GM12878 (cell line): ENCODE measurements around the gene SUPT3H. TPM values are rescaled to one million over a fixed set of nuclear protein-coding genes. Genes with fewer than 3 reads are reported as not detected.
A peak's percentile ranks its signal among the peaks of the same experiment; 100 is the strongest.

ENCODE experiments used
- BACH1 ChIP-seq: fragments of 450-650 bp; IDR thresholded peaks from 2 replicates; pipeline ENCODE4 v1.6.1; 2017; ENCODE audit warnings: mild to moderate bottlenecking, borderline replicate concordance
- BRCA1 ChIP-seq: IDR thresholded peaks from 2 replicates; pipeline ENCODE4 v1.6.1; 2011; ENCODE audit warnings: low read depth, low read length, improper control_type of control experiment
- CBFB ChIP-seq: IDR thresholded peaks from 2 replicates; pipeline ENCODE4 v1.6.1; 2016; ENCODE audit warnings: antibody characterized with exemption, low read depth
- CEBPB ChIP-seq, 2 experiments: fragments of 150-350 bp in 1 of 2; IDR thresholded peaks; 2 replicates each; pipeline ENCODE4 v1.6.1; 2012 to 2014; ENCODE audit warnings: low read depth in 2 of 2, low read length in 2 of 2, borderline replicate concordance in 1 of 2, inconsistent platforms in 1 of 2
- EZH2 ChIP-seq: IDR thresholded peaks from 2 replicates; pipeline ENCODE4 v1.6.1; 2012; ENCODE audit warnings: low read depth, mild to moderate bottlenecking, control low read depth, inconsistent platforms, low read length, borderline replicate concordance; ENCODE audit not compliant: control insufficient read depth
- FOS ChIP-seq: IDR thresholded peaks from 3 replicates; pipeline ENCODE4 v1.6.1; 2011; ENCODE audit warnings: borderline replicate concordance; ENCODE audit not compliant: insufficient read length; ENCODE audit errors: extremely low read depth
- FOXK2 ChIP-seq: fragments of 450-650 bp; IDR thresholded peaks from 2 replicates; pipeline ENCODE4 v1.6.1; 2017; ENCODE audit warnings: mild to moderate bottlenecking, moderate library complexity
- NR2F1 ChIP-seq: fragments of 450-650 bp; conservative IDR thresholded peaks from 2 replicates; pipeline ENCODE4 v1.6.1; 2017; ENCODE audit warnings: mild to moderate bottlenecking
- NRF1 ChIP-seq: conservative IDR thresholded peaks from 2 replicates; pipeline ENCODE4 v1.6.1; 2011; ENCODE audit warnings: mild to moderate bottlenecking, low read depth, low read length, improper control_type of control experiment
- PAX8 ChIP-seq: fragments of 450-650 bp; IDR thresholded peaks from 2 replicates; pipeline ENCODE4 v1.6.1; 2017; ENCODE audit warnings: mild to moderate bottlenecking, moderate library complexity
- PML ChIP-seq: IDR thresholded peaks from 2 replicates; pipeline ENCODE4 v1.6.1; 2012; ENCODE audit warnings: low read length, inconsistent platforms
- POU2F2 ChIP-seq: IDR thresholded peaks from 3 replicates; pipeline ENCODE4 v1.6.1; 2011; ENCODE audit warnings: low read depth, mild to moderate bottlenecking, low read length, borderline replicate concordance
- RCOR1 ChIP-seq: conservative IDR thresholded peaks from 2 replicates; pipeline ENCODE4 v1.6.1; 2012; ENCODE audit warnings: low read depth, low read length, improper control_type of control experiment
- RELA ChIP-seq: fragments of 450-650 bp; IDR thresholded peaks from 2 replicates; pipeline ENCODE4 v1.8.0; 2014; ENCODE audit warnings: borderline replicate concordance; ENCODE audit not compliant: partially characterized antibody
- RFX5 ChIP-seq: IDR thresholded peaks from 2 replicates; pipeline ENCODE4 v1.6.1; 2011; ENCODE audit warnings: low read depth, low read length, improper control_type of control experiment
- SRF ChIP-seq, 2 experiments: IDR thresholded peaks; 2 replicates each; pipeline ENCODE4 v1.6.1; 2011; ENCODE audit warnings: low read depth in 2 of 2, low read length in 2 of 2, mild to moderate bottlenecking in 1 of 2, moderate library complexity in 1 of 2
- TBL1XR1 ChIP-seq: IDR thresholded peaks from 2 replicates; pipeline ENCODE4 v1.6.1; 2012; ENCODE audit warnings: low read depth, low read length, improper control_type of control experiment
- TCF3 ChIP-seq: IDR thresholded peaks from 2 replicates; pipeline ENCODE4 v1.6.1; 2012; ENCODE audit warnings: low read depth, mild to moderate bottlenecking, low read length, borderline replicate concordance; ENCODE audit not compliant: insufficient read depth
- ZSCAN29 ChIP-seq: fragments of 450-650 bp; IDR thresholded peaks from 2 replicates; pipeline ENCODE4 v1.6.1; 2017; ENCODE audit warnings: mild to moderate bottlenecking, moderate library complexity
- polyA plus RNA-seq, 11 experiments: library from polyadenylated mRNA; depleted of rRNA in 4 of 11; unstranded in 6 of 11; stranded (reverse) in 5 of 11; fragments of >200 nt; fragmentation: Nextera tagmentation in 4 of 11; fragmentation: Illumina TruSeq in 1 of 11; extraction: Ambion mirVana in 4 of 11; extraction: Trizol in 1 of 11; gene quantifications; 1 replicate in 1 of 11; 2 replicates in 10 of 11; pipeline versions ENCODE4 v1.2.1 to v1.2.3, GENCODE V29; 2011 to 2016; ENCODE audit warnings: inconsistent platforms in 2 of 11, missing spikeins in 2 of 11, low read depth in 1 of 11
- total RNA-seq, 4 experiments: library from RNA; depleted of rRNA in 3 of 4; stranded (reverse); fragments of >200 nt in 3 of 4; fragmentation: Illumina TruSeq in 1 of 4; extraction: Trizol in 1 of 4; gene quantifications; 2 replicates each; pipeline versions ENCODE4 v1.2.1 to v1.2.3, GENCODE V29; 2013 to 2021
- TF ChIP-seq, protein P1 (sequence below): fragments of 450-650 bp; IDR thresholded peaks from 2 replicates; pipeline ENCODE4 v1.6.1; 2014; ENCODE audit warnings: mild to moderate bottlenecking
- TF ChIP-seq, protein P2 (sequence below): fragments of 450-650 bp; IDR thresholded peaks from 2 replicates; pipeline ENCODE4 v1.6.1; 2017; ENCODE audit warnings: antibody characterized with exemption, mild to moderate bottlenecking, moderate library complexity
- TF ChIP-seq, protein P3 (sequence below): fragments of 150-350 bp; IDR thresholded peaks from 2 replicates; pipeline ENCODE4 v1.6.1; 2016; ENCODE audit warnings: low read depth, low read length
- TF ChIP-seq, protein P4 (sequence below): fragments of 450-650 bp; IDR thresholded peaks from 2 replicates; pipeline ENCODE4 v1.6.1; 2016; ENCODE audit warnings: mild to moderate bottlenecking

SUPT3H gene
- total and polyA plus RNA-seq, 10 of the 15 experiments (the other 5 are each of a cell fraction or from before 2014, with no cell fraction given) = 0.51 to 3.7 (median 2.0) TPM

DNA sequence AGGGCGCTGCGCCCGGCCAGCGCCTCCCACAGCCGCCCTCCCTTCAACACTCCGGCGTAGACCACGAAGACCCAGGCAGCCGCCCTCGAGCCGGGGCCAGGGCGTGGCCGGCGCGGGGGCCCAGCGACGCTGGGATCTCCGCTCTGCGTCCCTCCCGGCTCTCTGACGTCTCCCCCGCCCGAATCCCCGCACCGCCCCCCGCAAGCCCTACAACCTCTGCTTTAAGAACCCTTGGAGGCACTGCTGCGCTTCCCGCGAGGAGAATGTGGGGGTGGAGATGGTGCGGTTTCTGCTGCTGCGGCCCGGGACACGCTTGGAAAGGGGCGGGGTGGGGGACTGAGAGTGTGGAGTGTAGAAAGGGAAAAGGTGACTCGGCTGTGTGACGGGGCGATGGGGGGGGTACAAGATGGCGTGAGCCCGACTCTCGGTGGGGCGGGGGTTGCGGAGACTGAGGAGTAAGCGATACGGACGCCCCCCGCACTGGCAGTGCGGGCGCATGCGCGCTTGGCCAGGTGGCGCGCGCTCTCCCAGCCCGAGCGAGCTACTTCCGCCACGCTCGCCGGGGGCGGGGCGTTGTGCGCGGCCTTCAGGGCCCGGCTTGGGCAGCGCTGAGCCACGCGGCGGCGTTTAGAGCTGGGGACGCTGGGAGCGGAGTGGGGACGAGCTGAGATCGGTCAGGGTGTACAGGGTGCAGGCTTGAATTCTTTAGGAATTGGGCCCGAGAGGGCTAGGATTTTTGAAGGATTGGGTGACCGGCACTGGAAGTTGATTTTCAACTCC lies at the start of gene SUPT3H (continued):
- TF ChIP-seq TCF3 (no peak), RCOR1 (no peak), TBL1XR1 (no peak), NRF1 (peak; percentile 66), BACH1 (peak; percentile 67), EZH2 (no peak), POU2F2 (peak; percentile 66; the same call in 1 of the 3 replicates), BRCA1 (no peak), NR2F1 (no peak), CEBPB (IDR thresholded peaks at IDR 0.05; ENCODE audit: borderline replicate concordance in 1 of 2, low read depth in 2 of 2, low read length in 2 of 2) (no peak), RELA (no peak), PML (no peak; the same call in 1 of the 2 replicates), ZSCAN29 (0 out of 2 replicates have a peak, but pooled peaks have one; percentile 53), RFX5 (no peak), SRF (IDR thresholded peaks at IDR 0.05; ENCODE audit: low read depth in 2 of 2, low read length in 2 of 2) (no peak), CBFB (no peak), FOS (no peak), FOXK2 (no peak), PAX8 (no peak)
- TF ChIP-seq, protein P1, sequence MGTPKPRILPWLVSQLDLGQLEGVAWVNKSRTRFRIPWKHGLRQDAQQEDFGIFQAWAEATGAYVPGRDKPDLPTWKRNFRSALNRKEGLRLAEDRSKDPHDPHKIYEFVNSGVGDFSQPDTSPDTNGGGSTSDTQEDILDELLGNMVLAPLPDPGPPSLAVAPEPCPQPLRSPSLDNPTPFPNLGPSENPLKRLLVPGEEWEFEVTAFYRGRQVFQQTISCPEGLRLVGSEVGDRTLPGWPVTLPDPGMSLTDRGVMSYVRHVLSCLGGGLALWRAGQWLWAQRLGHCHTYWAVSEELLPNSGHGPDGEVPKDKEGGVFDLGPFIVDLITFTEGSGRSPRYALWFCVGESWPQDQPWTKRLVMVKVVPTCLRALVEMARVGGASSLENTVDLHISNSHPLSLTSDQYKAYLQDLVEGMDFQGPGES = no peak
- TF ChIP-seq, protein P2, sequence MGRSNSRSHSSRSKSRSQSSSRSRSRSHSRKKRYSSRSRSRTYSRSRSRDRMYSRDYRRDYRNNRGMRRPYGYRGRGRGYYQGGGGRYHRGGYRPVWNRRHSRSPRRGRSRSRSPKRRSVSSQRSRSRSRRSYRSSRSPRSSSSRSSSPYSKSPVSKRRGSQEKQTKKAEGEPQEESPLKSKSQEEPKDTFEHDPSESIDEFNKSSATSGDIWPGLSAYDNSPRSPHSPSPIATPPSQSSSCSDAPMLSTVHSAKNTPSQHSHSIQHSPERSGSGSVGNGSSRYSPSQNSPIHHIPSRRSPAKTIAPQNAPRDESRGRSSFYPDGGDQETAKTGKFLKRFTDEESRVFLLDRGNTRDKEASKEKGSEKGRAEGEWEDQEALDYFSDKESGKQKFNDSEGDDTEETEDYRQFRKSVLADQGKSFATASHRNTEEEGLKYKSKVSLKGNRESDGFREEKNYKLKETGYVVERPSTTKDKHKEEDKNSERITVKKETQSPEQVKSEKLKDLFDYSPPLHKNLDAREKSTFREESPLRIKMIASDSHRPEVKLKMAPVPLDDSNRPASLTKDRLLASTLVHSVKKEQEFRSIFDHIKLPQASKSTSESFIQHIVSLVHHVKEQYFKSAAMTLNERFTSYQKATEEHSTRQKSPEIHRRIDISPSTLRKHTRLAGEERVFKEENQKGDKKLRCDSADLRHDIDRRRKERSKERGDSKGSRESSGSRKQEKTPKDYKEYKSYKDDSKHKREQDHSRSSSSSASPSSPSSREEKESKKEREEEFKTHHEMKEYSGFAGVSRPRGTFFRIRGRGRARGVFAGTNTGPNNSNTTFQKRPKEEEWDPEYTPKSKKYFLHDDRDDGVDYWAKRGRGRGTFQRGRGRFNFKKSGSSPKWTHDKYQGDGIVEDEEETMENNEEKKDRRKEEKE = no peak
- TF ChIP-seq, protein P3, sequence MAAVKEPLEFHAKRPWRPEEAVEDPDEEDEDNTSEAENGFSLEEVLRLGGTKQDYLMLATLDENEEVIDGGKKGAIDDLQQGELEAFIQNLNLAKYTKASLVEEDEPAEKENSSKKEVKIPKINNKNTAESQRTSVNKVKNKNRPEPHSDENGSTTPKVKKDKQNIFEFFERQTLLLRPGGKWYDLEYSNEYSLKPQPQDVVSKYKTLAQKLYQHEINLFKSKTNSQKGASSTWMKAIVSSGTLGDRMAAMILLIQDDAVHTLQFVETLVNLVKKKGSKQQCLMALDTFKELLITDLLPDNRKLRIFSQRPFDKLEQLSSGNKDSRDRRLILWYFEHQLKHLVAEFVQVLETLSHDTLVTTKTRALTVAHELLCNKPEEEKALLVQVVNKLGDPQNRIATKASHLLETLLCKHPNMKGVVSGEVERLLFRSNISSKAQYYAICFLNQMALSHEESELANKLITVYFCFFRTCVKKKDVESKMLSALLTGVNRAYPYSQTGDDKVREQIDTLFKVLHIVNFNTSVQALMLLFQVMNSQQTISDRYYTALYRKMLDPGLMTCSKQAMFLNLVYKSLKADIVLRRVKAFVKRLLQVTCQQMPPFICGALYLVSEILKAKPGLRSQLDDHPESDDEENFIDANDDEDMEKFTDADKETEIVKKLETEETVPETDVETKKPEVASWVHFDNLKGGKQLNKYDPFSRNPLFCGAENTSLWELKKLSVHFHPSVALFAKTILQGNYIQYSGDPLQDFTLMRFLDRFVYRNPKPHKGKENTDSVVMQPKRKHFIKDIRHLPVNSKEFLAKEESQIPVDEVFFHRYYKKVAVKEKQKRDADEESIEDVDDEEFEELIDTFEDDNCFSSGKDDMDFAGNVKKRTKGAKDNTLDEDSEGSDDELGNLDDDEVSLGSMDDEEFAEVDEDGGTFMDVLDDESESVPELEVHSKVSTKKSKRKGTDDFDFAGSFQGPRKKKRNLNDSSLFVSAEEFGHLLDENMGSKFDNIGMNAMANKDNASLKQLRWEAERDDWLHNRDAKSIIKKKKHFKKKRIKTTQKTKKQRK = no peak
- TF ChIP-seq, protein P4, sequence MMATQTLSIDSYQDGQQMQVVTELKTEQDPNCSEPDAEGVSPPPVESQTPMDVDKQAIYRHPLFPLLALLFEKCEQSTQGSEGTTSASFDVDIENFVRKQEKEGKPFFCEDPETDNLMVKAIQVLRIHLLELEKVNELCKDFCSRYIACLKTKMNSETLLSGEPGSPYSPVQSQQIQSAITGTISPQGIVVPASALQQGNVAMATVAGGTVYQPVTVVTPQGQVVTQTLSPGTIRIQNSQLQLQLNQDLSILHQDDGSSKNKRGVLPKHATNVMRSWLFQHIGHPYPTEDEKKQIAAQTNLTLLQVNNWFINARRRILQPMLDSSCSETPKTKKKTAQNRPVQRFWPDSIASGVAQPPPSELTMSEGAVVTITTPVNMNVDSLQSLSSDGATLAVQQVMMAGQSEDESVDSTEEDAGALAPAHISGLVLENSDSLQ = no peak
